Keratinocyte (primary cell): ENCODE data around the gene CLCNKB. TPM values are rescaled to one million over a fixed set of nuclear protein-coding genes. Genes with fewer than 3 reads are reported as not detected.

Experiments
- DNase-seq: peaks from one replicate; pipeline ENCODE4 v3.0.0-alpha.2; 2011; ENCODE audit warnings: low read depth, missing footprints, low spot score
- FAIRE-seq: peaks from 2 replicates; lab custom pipeline; 2011; peaks lifted over from hg19 to GRCh38; lab: Jason Lieb, UNC
- H2AFZ ChIP-seq: 2 replicates; pipeline ENCODE4 v1.6.0; 2012; ENCODE audit warnings: low read length, control low read depth, inconsistent platforms; ENCODE audit not compliant: control insufficient read depth
- H3K27ac ChIP-seq: 2 replicates; pipeline ENCODE4 v1.5.1; 2011; ENCODE audit warnings: low read length; ENCODE audit not compliant: control insufficient read depth, insufficient read depth
- H3K27me3 ChIP-seq: 3 replicates; pipeline ENCODE4 v1.6.0; 2011; ENCODE audit warnings: low read length; ENCODE audit not compliant: control insufficient read depth, insufficient read depth; ENCODE audit errors: extremely low read depth
- H3K36me3 ChIP-seq, 2 experiments: 2 replicates in 1 of 2; 3 replicates in 1 of 2; pipeline ENCODE4 v1.5.1; 2011; ENCODE audit warnings: low read length in 2 of 2, mild to moderate bottlenecking in 1 of 2; ENCODE audit not compliant: control insufficient read depth in 2 of 2, insufficient read depth in 2 of 2; ENCODE audit errors: extremely low read depth in 1 of 2
- H3K4me1 ChIP-seq: 3 replicates; pipeline ENCODE4 v1.5.1; 2011; ENCODE audit warnings: low read length; ENCODE audit not compliant: control insufficient read depth, insufficient read depth; ENCODE audit errors: extremely low read depth
- H3K4me2 ChIP-seq: 3 replicates; pipeline ENCODE4 v1.6.0; 2011; ENCODE audit warnings: low read depth, low read length; ENCODE audit not compliant: control insufficient read depth, insufficient read depth; ENCODE audit errors: extremely low read depth
- H3K4me3 ChIP-seq, 3 experiments: fragments of 200-600 bp in 1 of 3; sonication (generic) in 1 of 3; 2 replicates in 2 of 3; 3 replicates in 1 of 3; pipeline ENCODE4 v1.5.1; 2011 to 2016; ENCODE audit warnings: low read length in 3 of 3, mild to moderate bottlenecking in 3 of 3, control low read depth in 2 of 3, inconsistent platforms in 1 of 3, low read depth in 1 of 3, mixed read lengths in 1 of 3, mixed run types in 1 of 3, moderate library complexity in 1 of 3; ENCODE audit not compliant: control insufficient read depth in 2 of 3, insufficient read depth in 2 of 3; ENCODE audit errors: extremely low read depth in 1 of 3
- H3K79me2 ChIP-seq: 2 replicates; pipeline ENCODE4 v1.6.0; 2012; ENCODE audit warnings: low read length; ENCODE audit not compliant: control insufficient read depth, insufficient read depth
- H3K9ac ChIP-seq: 3 replicates; pipeline ENCODE4 v1.6.0; 2011; ENCODE audit warnings: low read length; ENCODE audit not compliant: control insufficient read depth, insufficient read depth; ENCODE audit errors: extremely low read depth
- H3K9me1 ChIP-seq: 3 replicates; pipeline ENCODE4 v1.6.0; 2011; ENCODE audit warnings: low read length; ENCODE audit not compliant: control insufficient read depth, insufficient read depth; ENCODE audit errors: extremely low read depth
- H3K9me3 ChIP-seq: 2 replicates; pipeline ENCODE4 v1.5.1; 2012; ENCODE audit warnings: low read depth, low read length; ENCODE audit not compliant: control insufficient read depth
- H4K20me1 ChIP-seq: 3 replicates; pipeline ENCODE4 v1.6.0; 2011; ENCODE audit warnings: low read length; ENCODE audit not compliant: control insufficient read depth, insufficient read depth; ENCODE audit errors: extremely low read depth
- CTCF ChIP-seq, 3 experiments: IDR thresholded peaks in 1 of 3; conservative IDR thresholded peaks in 1 of 3; optimal IDR thresholded peaks in 1 of 3; 2 replicates in 2 of 3; 3 replicates in 1 of 3; pipeline versions ENCODE3 to v1.5.1; 2011; ENCODE audit warnings: low read length in 3 of 3, mild to moderate bottlenecking in 3 of 3, moderate library complexity in 2 of 3, control low read depth in 1 of 3, inconsistent platforms in 1 of 3; ENCODE audit not compliant: insufficient read depth in 2 of 3; ENCODE audit errors: extremely low read depth in 1 of 3
- EZH2 ChIP-seq: IDR thresholded peaks from one replicate; pipeline ENCODE4 v1.6.1; 2012; ENCODE audit warnings: inconsistent platforms, mild to moderate bottlenecking, low read length, moderate library complexity
- dilution Hi-C: fragments of 300-500 bp; cut with MboI; formaldehyde crosslinking; loops from one replicate; pipeline ENCODE4 v1.7.0; 2020; ENCODE audit warnings: low sequenced_read_pairs; ENCODE audit not compliant: extremely low pct_ligation_motif_present
- polyA plus RNA-seq, 5 experiments: library from polyadenylated mRNA; depleted of rRNA in 3 of 5; stranded (reverse) in 3 of 5; stranded (forward) in 1 of 5; unstranded in 1 of 5; fragments of >200 nt; gene quantifications; 1 replicate in 1 of 5; 2 replicates in 3 of 5; 3 replicates in 1 of 5; pipeline versions ENCODE4 v1.2.1 to v1.2.3, GENCODE V29; 2011 to 2012; ENCODE audit warnings: missing spikeins in 2 of 5, low read depth in 1 of 5, low replicate concordance in 1 of 5

CLCNKB gene
- polyA plus RNA-seq, 1 donor (not counting 4 experiments of a cell fraction or from before 2014, with no cell fraction given) = not detected

- Histone ChIP-seq H3K79me2 (no peaks in the 10 kb centered on the region), H3K27ac (peak overlapping the region; percentile 13), H3K4me1 (peaks cover 36% of the 10 kb centered on the region), H4K20me1 (no peaks in the 10 kb centered on the region), H3K9ac (peak overlapping the region; percentile 39), H3K36me3 (no peaks in the 10 kb centered on the region), H2AFZ (no peak overlapping the region), H3K9me3 (no peaks in the 10 kb centered on the region), H3K9me1 (no peaks in the 10 kb centered on the region), H3K4me2 (peak overlapping the region; percentile 62), H3K4me3 (no peak overlapping the region), H3K27me3 (peaks cover 8% of the 10 kb centered on the region)
- DNase-seq (peak; percentile 75), FAIRE-seq (no peak)
- dilution Hi-C loops = no loop called here
- TF ChIP-seq CTCF (optimal IDR thresholded peaks at IDR 0.05 in 1 of 3, IDR thresholded peaks at IDR 0.05 in 1 of 3, conservative IDR thresholded peaks at IDR 0.05 in 1 of 3; ENCODE audit: extremely low read depth in 1 of 3, insufficient read depth in 2 of 3, low read length in 3 of 3) (no peak), EZH2 (no peak)
Observed at GRCh38 chr1:16076865-16077238, 33.3 kb downstream of the CLCNKB start.

- no peak for DNase-seq
- TF ChIP-seq EZH2 (no peak), CTCF (optimal IDR thresholded peaks at IDR 0.05 in 1 of 3, IDR thresholded peaks at IDR 0.05 in 1 of 3, conservative IDR thresholded peaks at IDR 0.05 in 1 of 3; ENCODE audit: extremely low read depth in 1 of 3, insufficient read depth in 2 of 3, low read length in 3 of 3) (no peak)
- H3K27me3 ChIP-seq = peaks cover 2% of the 10 kb centered on the region
- peaks cover 42% of the 10 kb centered on the region for H3K4me1 ChIP-seq
- no peaks in the 10 kb centered on the region for H3K9me3 ChIP-seq
- H3K36me3 ChIP-seq = no peaks in the 10 kb centered on the region
- H3K4me2 ChIP-seq = no peak overlapping the region
- FAIRE-seq = peak; percentile 17
- H4K20me1 ChIP-seq = no peaks in the 10 kb centered on the region
- no peaks in the 10 kb centered on the region for H3K9me1 ChIP-seq
- H3K4me3 ChIP-seq = no peak overlapping the region
- dilution Hi-C loops = no loop called here
- no peak overlapping the region for H3K27ac ChIP-seq
- no peak overlapping the region for H2AFZ ChIP-seq
- no peaks in the 10 kb centered on the region for H3K79me2 ChIP-seq
- H3K9ac ChIP-seq = no peak overlapping the region
Observed at GRCh38 chr1:16077406-16078245, 34.0 kb downstream of the CLCNKB start.
